ENCODE results near the gene CHST6. TPM values are rescaled to one million over a fixed set of nuclear protein-coding genes. Genes with fewer than 3 reads are reported as not detected.

Gene CHST6
- total and polyA plus RNA-seq, 2 of the 8 experiments (the other 6 are each of a cell fraction or from before 2014, with no cell fraction given): 18.2 to 25.4 TPM

- no peak overlapping the region for H2AK5ac ChIP-seq (ENCODE audit: low read depth, low read length)
- no peak overlapping the region for H2AFZ ChIP-seq (ENCODE audit: low read length)
- WGBS, 2 experiments (ENCODE audit: extremely low coverage in 1 of 2, insufficient coverage in 1 of 2, insufficient read length in 1 of 2, insufficient replicate concordance in 2 of 2, low coverage in 1 of 2, low lambda C conversion rate in 2 of 2, missing lambda C conversion rate in 1 of 2): 85% methylated on average over 2 of the region's 2 CpGs; no CpG with 5 or more reads in 1 of the 2 experiments
- H3K36me3 ChIP-seq (ENCODE audit: control insufficient read depth in 2 of 4, insufficient read depth in 4 of 4, low read length in 3 of 4): no peaks in the 10 kb centered on the region
- no peak overlapping the region for H3K9ac ChIP-seq (replicated peaks in 1 of 4; ENCODE audit: extremely low read depth in 1 of 4, low read depth in 3 of 4, low read length in 3 of 4)
- 0 out of 2 replicates have a peak, but pooled peaks cover 1% of the 10 kb centered on the region for H3K23me2 ChIP-seq (ENCODE audit: low read depth, low read length)
- H3K14ac ChIP-seq (ENCODE audit: insufficient read length): no peak overlapping the region
- H3K79me1 ChIP-seq (ENCODE audit: low read depth, low read length): peaks cover 7% of the 10 kb centered on the region; the same call in 1 of the 2 replicates
- H4K5ac ChIP-seq (ENCODE audit: insufficient read length, low read depth, low read length): no peak overlapping the region
- no peak overlapping the region for H2BK20ac ChIP-seq (ENCODE audit: low read length)
- peaks cover 1 to 4% (median 2%) of the 10 kb centered on the region in 4 experiments; a peak in 4 of 7 replicates for H3K4me1 ChIP-seq (replicated peaks in 1 of 4; ENCODE audit: control insufficient read depth in 3 of 4, insufficient read depth in 4 of 4, low read length in 3 of 4)
- H2BK12ac ChIP-seq (ENCODE audit: low read depth, low read length): no peak overlapping the region
- no peak overlapping the region for H4K91ac ChIP-seq (replicated peaks; ENCODE audit: insufficient read length, low read length)
- no peak overlapping the region for H4K8ac ChIP-seq (ENCODE audit: extremely low read depth, insufficient read depth, low read length)
- ChIA-PET POLR2A (ENCODE audit: partially characterized antibody) (interaction anchor here (1.2 to 2.7 kb wide), 2 partner anchors 29 to 184 kb away, joined by 3 to 23 read pairs; partner anchors contain the start of gene CFDP1), CTCF (ENCODE audit: partially characterized antibody) (interaction anchor here (1.2 to 1.4 kb wide), 2 partner anchors 10 to 31 kb away, joined by 4 to 6 read pairs; no protein-coding TSS in a partner anchor)
- no peak overlapping the region for H2BK15ac ChIP-seq (ENCODE audit: low read length)
- H3K27me3 ChIP-seq (replicated peaks in 1 of 4; ENCODE audit: control insufficient read depth in 3 of 4, extremely low read depth in 1 of 4, insufficient read depth in 3 of 4, low read length in 3 of 4): no peaks in the 10 kb centered on the region
- peak overlapping the region; percentile 75 to 77 for H3K4me2 ChIP-seq (ENCODE audit: insufficient read depth in 1 of 2, low read depth in 2 of 2, low read length in 2 of 2)
- no peak overlapping the region for H2BK120ac ChIP-seq (replicated peaks; ENCODE audit: low read depth, low read length)
- no peak overlapping the region for H3K18ac ChIP-seq (ENCODE audit: extremely low read depth, low read length)
- no peak overlapping the region for H3K27ac ChIP-seq (ENCODE audit: low read depth, low read length)
- H3K9me3 ChIP-seq (ENCODE audit: insufficient read depth in 2 of 2, low read depth in 1 of 2, low read length in 1 of 2): no peaks in the 10 kb centered on the region
- no peak for TF ChIP-seq TBP (IDR thresholded peaks at IDR 0.05; ENCODE audit: low read depth, low read length)
- peaks cover 5 to 18% of the 10 kb centered on the region in 2 experiments for H4K20me1 ChIP-seq (replicated peaks in 1 of 2; ENCODE audit: control insufficient read depth in 1 of 2, insufficient read depth in 2 of 2, low read length in 2 of 2)
- peak overlapping the region in 2 of 4 experiments; percentile 55 to 86; a peak in 5 of 8 replicates for H3K4me3 ChIP-seq (ENCODE audit: extremely low read depth in 1 of 4, insufficient read depth in 2 of 4, low read depth in 3 of 4, low read length in 4 of 4)
- no peak for DNase-seq (ENCODE audit: low read depth in 1 of 2, low spot score in 2 of 2)
- no peak overlapping the region for H3K23ac ChIP-seq (ENCODE audit: insufficient read length)
- H3K4ac ChIP-seq (replicated peaks; ENCODE audit: insufficient read length, low read depth, low read length): no peak overlapping the region
- H2BK5ac ChIP-seq (ENCODE audit: low read depth, low read length): no peak overlapping the region
- no peak for FAIRE-seq
- H3K56ac ChIP-seq (replicated peaks; ENCODE audit: insufficient read length, low read depth, low read length): no peak overlapping the region
- peaks cover 6 to 56% of the 10 kb centered on the region in 2 experiments for H3K79me2 ChIP-seq (ENCODE audit: control insufficient read depth in 1 of 2, insufficient read depth in 2 of 2, low read length in 2 of 2)
These were observed 32.4 kb downstream of the CHST6 start for GRCh38 chr16:75462806-75463205.
